Thyroid gland (tissue), 4 donors: Measurements from ENCODE around the gene PRPF40A. TPM values are rescaled to one million over a fixed set of nuclear protein-coding genes. Genes with fewer than 3 reads are reported as not detected.

Experiments
- DNase-seq, 2 donors: peaks; one replicate each; pipeline ENCODE4 v3.0.0-alpha.2; 2019
- H3K27ac ChIP-seq, 3 donors: fragments of 200-600 bp; sonication (generic); 1 replicate in 2 of 3; 2 replicates in 1 of 3; pipeline ENCODE4 v1.5.1; 2016 to 2019; ENCODE audit warnings: mild to moderate bottlenecking in 1 of 3, moderate library complexity in 1 of 3
- H3K27me3 ChIP-seq: fragments of 200-600 bp; sonication (generic); one replicate; pipeline ENCODE4 v1.5.1; 2019
- H3K36me3 ChIP-seq, 2 donors: fragments of 200-600 bp; sonication (generic); one replicate each; pipeline ENCODE4 v1.5.1; 2016 to 2019
- H3K4me1 ChIP-seq, 2 donors: fragments of 200-600 bp; sonication (generic); one replicate each; pipeline ENCODE4 v1.5.1; 2017 to 2019
- H3K4me3 ChIP-seq, 3 donors: fragments of 200-600 bp; sonication (generic); replicated peaks in 1 of 3; 1 replicate in 2 of 3; 2 replicates in 1 of 3; pipeline ENCODE4 v1.5.1; 2016; ENCODE audit warnings: mild to moderate bottlenecking in 1 of 3
- H3K9me3 ChIP-seq: fragments of 200-600 bp; sonication (generic); one replicate; pipeline ENCODE4 v1.5.1; 2017
- POLR2A ChIP-seq, 2 donors: fragments of 450-650 bp; IDR thresholded peaks; one replicate each; pipeline ENCODE4 v1.6.1; 2017; ENCODE audit warnings: antibody characterized with exemption in 2 of 2, mild to moderate bottlenecking in 2 of 2, moderate library complexity in 1 of 2
- WGBS, 2 donors: methylation state at CpG; one replicate each; pipeline ENCODE4 v1.1.5; 2017; 5-methylcytosine and 5-hydroxymethylcytosine counted together
- intact Hi-C: fragments of 100-400 bp; cut with DNase I; formaldehyde crosslinking; loops from one replicate; pipeline ENCODE4 v1.15.1; 2023
- total RNA-seq, 4 donors: library from RNA; depleted of rRNA; stranded (reverse); fragments of >200 nt; gene quantifications; one replicate each; pipeline ENCODE4 v1.2.3, GENCODE V29; 2016
- TF ChIP-seq, protein P1 (sequence below), 6 experiments: fragments of 200-600 bp in 3 of 6; fragments of 450-650 bp in 3 of 6; sonication (generic) in 3 of 6; IDR thresholded peaks; one replicate each; pipeline ENCODE4 v1.5.1; 2016 to 2019; ENCODE audit warnings: antibody characterized with exemption in 6 of 6, mild to moderate bottlenecking in 2 of 6, inconsistent platforms in 1 of 6, moderate library complexity in 1 of 6

The PRPF40A gene
- total RNA-seq, 4 donors from 2014 or later, result 86.8 to 147 (median 102) TPM

- intact Hi-C loops, result no loop called here
- Histone ChIP-seq H3K27me3 (no peaks in the 10 kb centered on the region), H3K36me3 (peaks cover 13 to 17% of the 10 kb centered on the region in 2 donors), H3K9me3 (no peaks in the 10 kb centered on the region), H3K27ac (no peak overlapping the region), H3K4me1 (no peaks in the 10 kb centered on the region), H3K4me3 (no peak overlapping the region)
- no peak for DNase-seq
- 92 to 93% methylated on average over 9 of the region's 9 CpGs for WGBS, 2 donors
- TF ChIP-seq POLR2A (IDR thresholded peaks at IDR 0.05), result no peak
- TF ChIP-seq, protein P1, sequence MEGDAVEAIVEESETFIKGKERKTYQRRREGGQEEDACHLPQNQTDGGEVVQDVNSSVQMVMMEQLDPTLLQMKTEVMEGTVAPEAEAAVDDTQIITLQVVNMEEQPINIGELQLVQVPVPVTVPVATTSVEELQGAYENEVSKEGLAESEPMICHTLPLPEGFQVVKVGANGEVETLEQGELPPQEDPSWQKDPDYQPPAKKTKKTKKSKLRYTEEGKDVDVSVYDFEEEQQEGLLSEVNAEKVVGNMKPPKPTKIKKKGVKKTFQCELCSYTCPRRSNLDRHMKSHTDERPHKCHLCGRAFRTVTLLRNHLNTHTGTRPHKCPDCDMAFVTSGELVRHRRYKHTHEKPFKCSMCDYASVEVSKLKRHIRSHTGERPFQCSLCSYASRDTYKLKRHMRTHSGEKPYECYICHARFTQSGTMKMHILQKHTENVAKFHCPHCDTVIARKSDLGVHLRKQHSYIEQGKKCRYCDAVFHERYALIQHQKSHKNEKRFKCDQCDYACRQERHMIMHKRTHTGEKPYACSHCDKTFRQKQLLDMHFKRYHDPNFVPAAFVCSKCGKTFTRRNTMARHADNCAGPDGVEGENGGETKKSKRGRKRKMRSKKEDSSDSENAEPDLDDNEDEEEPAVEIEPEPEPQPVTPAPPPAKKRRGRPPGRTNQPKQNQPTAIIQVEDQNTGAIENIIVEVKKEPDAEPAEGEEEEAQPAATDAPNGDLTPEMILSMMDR (IDR thresholded peaks at IDR 0.05), result no peak
These were observed 34.6 kb downstream of the PRPF40A start for GRCh38 chr2:152682663-152683062.

DNA sequence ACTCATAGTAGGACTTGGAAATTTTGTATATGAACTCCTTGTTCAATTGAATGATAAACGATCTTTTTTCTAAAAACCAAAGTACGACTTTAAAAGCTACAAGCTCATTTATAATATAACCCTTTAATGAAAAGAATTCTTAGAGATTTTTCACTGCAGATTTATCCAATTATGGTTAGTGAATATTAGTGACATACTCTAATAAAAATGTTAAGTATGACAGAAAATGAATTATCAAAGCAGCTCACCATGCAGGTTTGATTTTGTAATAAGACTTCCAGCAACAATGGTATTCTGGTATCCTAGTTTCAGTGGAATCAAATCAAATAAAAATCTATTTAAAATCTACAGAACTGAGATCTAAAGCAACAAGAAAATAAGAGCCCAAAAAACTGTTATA is 38.5 kb downstream of the PRPF40A start:
- H3K27ac ChIP-seq, result no peak overlapping the region
- peaks cover 37 to 41% of the 10 kb centered on the region in 2 donors for H3K36me3 ChIP-seq
- no peak for TF ChIP-seq POLR2A (IDR thresholded peaks at IDR 0.05)
- TF ChIP-seq, protein P1 (IDR thresholded peaks at IDR 0.05), result no peak
- H3K4me1 ChIP-seq, result no peaks in the 10 kb centered on the region
- no peaks in the 10 kb centered on the region for H3K27me3 ChIP-seq
- intact Hi-C loops, result no loop called here
- no peak overlapping the region for H3K4me3 ChIP-seq
- 89% methylated on average over 2 of the region's 2 CpGs for WGBS, 2 donors
- H3K9me3 ChIP-seq, result no peaks in the 10 kb centered on the region
- DNase-seq, result no peak

DNA sequence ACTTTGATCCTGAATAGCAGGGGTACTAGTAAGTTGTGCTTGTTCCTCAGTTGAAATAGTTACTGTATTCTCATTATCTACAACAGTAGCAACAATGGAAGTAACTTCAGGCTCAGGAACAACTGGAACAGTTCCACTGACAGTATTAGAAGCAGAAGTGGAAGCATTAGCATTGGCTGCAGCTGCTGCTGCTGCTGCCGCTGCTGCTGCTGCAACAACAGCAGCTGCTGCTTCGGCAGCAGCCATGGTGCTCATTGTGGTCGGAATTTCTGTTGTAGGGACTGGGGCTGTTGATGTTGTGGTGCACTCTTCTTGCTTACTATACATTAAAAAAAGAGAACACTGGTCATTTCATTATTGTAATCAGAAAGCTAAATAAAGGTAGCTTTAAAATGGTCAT is 40.8 kb downstream of the PRPF40A start:
- H3K4me1 ChIP-seq, result no peaks in the 10 kb centered on the region
- no peak for DNase-seq
- intact Hi-C loops, result no loop called here

DNA sequence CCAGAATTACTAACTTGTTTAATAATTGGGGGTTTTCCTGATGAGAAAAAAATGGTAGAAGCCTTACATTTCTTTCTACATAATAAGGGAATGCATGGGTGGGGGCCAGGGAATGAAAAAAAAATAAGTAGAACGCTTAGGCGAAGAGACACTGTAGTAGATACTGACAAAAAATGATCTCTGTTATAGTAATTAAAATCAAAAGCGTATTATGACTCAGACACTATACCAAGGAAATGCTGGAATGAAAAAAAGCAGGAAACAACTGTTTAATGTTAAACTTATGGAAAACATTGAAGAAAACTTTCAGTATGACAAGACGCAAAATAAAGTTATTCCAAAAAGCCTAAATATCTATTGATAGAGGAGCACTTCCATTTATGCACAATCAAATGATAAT is 42.9 kb downstream of the PRPF40A start:
- no peaks in the 10 kb centered on the region for H3K27me3 ChIP-seq
- H3K27ac ChIP-seq, result no peak overlapping the region
- no peaks in the 10 kb centered on the region for H3K9me3 ChIP-seq
- no peak overlapping the region for H3K4me3 ChIP-seq
- 94 to 95% methylated on average over 4 of the region's 4 CpGs for WGBS, 2 donors
- H3K4me1 ChIP-seq, result no peaks in the 10 kb centered on the region
- intact Hi-C loops, result no loop called here
- TF ChIP-seq, protein P1 (IDR thresholded peaks at IDR 0.05), result no peak
- no peak for TF ChIP-seq POLR2A (IDR thresholded peaks at IDR 0.05)
- DNase-seq, result no peak
- peaks cover 63 to 64% of the 10 kb centered on the region in 2 donors for H3K36me3 ChIP-seq

More for the DNA sequence above, 40.8 kb downstream of the PRPF40A start:
- no peaks in the 10 kb centered on the region for H3K27me3 ChIP-seq
- H3K27ac ChIP-seq, result no peak overlapping the region
- no peaks in the 10 kb centered on the region for H3K9me3 ChIP-seq
- H3K36me3 ChIP-seq, result peaks cover 49 to 52% of the 10 kb centered on the region in 2 donors
- no peak overlapping the region for H3K4me3 ChIP-seq
- TF ChIP-seq, protein P1 (IDR thresholded peaks at IDR 0.05), result no peak
- TF ChIP-seq POLR2A (IDR thresholded peaks at IDR 0.05), result no peak
- WGBS, 2 donors, result 92 to 100% methylated on average over 3 of the region's 3 CpGs

- TF ChIP-seq, protein P1 (IDR thresholded peaks at IDR 0.05), result no peak
- intact Hi-C loops, result no loop called here
- Histone ChIP-seq H3K4me3 (no peak overlapping the region), H3K27me3 (no peaks in the 10 kb centered on the region), H3K4me1 (no peaks in the 10 kb centered on the region), H3K27ac (no peak overlapping the region), H3K36me3 (peaks cover 41 to 51% of the 10 kb centered on the region in 2 donors), H3K9me3 (no peaks in the 10 kb centered on the region)
- no peak for DNase-seq
- WGBS, 2 donors, result 94 to 96% methylated on average over 6 to 7 of the region's 7 CpGs
These were observed 52.5 kb downstream of the PRPF40A start for GRCh38 chr2:152664725-152665124.
